Measurements from ENCODE around the gene ACOXL. TPM values are rescaled to one million over a fixed set of nuclear protein-coding genes. Genes with fewer than 3 reads are reported as not detected.

The ACOXL gene
- total and polyA plus RNA-seq, 2 of the 8 experiments (the other 6 are each of a cell fraction or from before 2014, with no cell fraction given) = 11.4 to 20.6 TPM

DNA sequence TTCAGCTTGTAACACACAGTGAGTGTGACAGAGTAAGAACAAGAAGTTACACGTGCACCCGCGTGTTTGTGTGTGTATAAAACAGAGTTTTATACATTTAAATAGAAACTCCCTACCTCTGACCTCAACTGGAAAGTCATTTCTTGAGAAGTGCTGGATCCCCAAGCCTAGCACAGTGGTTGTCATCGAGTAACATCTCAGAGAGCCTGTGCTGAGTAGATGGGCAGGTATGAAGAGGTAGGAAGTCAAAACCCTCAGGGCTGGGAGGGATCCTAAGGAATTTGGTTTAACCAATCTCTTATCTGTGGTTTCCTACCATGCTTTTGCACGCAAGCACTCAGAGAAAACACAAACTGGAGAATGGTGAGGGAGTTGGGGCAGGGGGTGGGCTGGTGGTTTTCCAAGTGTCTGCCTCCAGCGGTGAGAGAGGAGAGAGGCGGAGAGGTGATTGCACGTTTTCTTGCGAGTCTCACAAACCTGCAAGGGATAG is 9.2 kb downstream of the ACOXL start:
- Histone ChIP-seq H4K5ac (ENCODE audit: insufficient read length, low read depth, low read length) (no peak overlapping the region), H3K4me3 (ENCODE audit: extremely low read depth in 1 of 4, insufficient read depth in 2 of 4, low read depth in 3 of 4, low read length in 4 of 4) (no peak overlapping the region), H3K9ac (replicated peaks in 1 of 4; ENCODE audit: extremely low read depth in 1 of 4, low read depth in 3 of 4, low read length in 3 of 4) (no peak overlapping the region), H2BK15ac (ENCODE audit: low read length) (0 out of 2 replicates have a peak overlapping the region, but pooled peaks have one; percentile 32), H2BK20ac (ENCODE audit: low read length) (no peak overlapping the region), H3K9me3 (ENCODE audit: insufficient read depth in 2 of 2, low read depth in 1 of 2, low read length in 1 of 2) (no peaks in the 10 kb centered on the region), H3K56ac (replicated peaks; ENCODE audit: insufficient read length, low read depth, low read length) (no peak overlapping the region), H3K18ac (ENCODE audit: extremely low read depth, low read length) (no peak overlapping the region), H4K91ac (replicated peaks; ENCODE audit: insufficient read length, low read length) (no peak overlapping the region), H3K23me2 (ENCODE audit: low read depth, low read length) (no peaks in the 10 kb centered on the region), H4K8ac (ENCODE audit: extremely low read depth, insufficient read depth, low read length) (no peak overlapping the region), H2AFZ (ENCODE audit: low read length) (no peak overlapping the region), H3K4me1 (replicated peaks in 1 of 4; ENCODE audit: control insufficient read depth in 3 of 4, insufficient read depth in 4 of 4, low read length in 3 of 4) (peaks cover 4 to 28% (median 21%) of the 10 kb centered on the region in 4 experiments), H2BK12ac (ENCODE audit: low read depth, low read length) (peak overlapping the region; percentile 40), H4K20me1 (replicated peaks in 1 of 2; ENCODE audit: control insufficient read depth in 1 of 2, insufficient read depth in 2 of 2, low read length in 2 of 2) (peaks cover 0 to 8% of the 10 kb centered on the region in 2 experiments), H3K36me3 (ENCODE audit: control insufficient read depth in 2 of 4, insufficient read depth in 4 of 4, low read length in 3 of 4) (peaks cover 0 to 4% (median 0%) of the 10 kb centered on the region in 4 experiments; a peak in 2 of 8 replicates), H3K79me1 (ENCODE audit: low read depth, low read length) (peaks cover 2% of the 10 kb centered on the region), H3K14ac (ENCODE audit: insufficient read length) (no peak overlapping the region), H3K27me3 (replicated peaks in 1 of 4; ENCODE audit: control insufficient read depth in 3 of 4, extremely low read depth in 1 of 4, insufficient read depth in 3 of 4, low read length in 3 of 4) (no peaks in the 10 kb centered on the region), H2BK120ac (replicated peaks; ENCODE audit: low read depth, low read length) (no peak overlapping the region), H2AK5ac (ENCODE audit: low read depth, low read length) (no peak overlapping the region), H3K23ac (ENCODE audit: insufficient read length) (no peak overlapping the region), H3K4me2 (ENCODE audit: insufficient read depth in 1 of 2, low read depth in 2 of 2, low read length in 2 of 2) (peak overlapping the region in 1 of 2 experiments; percentile 33; a peak in 2 of 4 replicates), H3K27ac (ENCODE audit: low read depth, low read length) (no peak overlapping the region), H3K4ac (replicated peaks; ENCODE audit: insufficient read length, low read depth, low read length) (no peak overlapping the region), H3K79me2 (ENCODE audit: control insufficient read depth in 1 of 2, insufficient read depth in 2 of 2, low read length in 2 of 2) (peaks cover 6 to 91% of the 10 kb centered on the region in 2 experiments), H2BK5ac (ENCODE audit: low read depth, low read length) (0 out of 2 replicates have a peak overlapping the region, but pooled peaks have one; percentile 3)
- WGBS, 2 experiments (ENCODE audit: extremely low coverage in 1 of 2, insufficient coverage in 1 of 2, insufficient read length in 1 of 2, insufficient replicate concordance in 2 of 2, low coverage in 1 of 2, low lambda C conversion rate in 2 of 2, missing lambda C conversion rate in 1 of 2) = 72% methylated on average over 9 of the region's 9 CpGs; no CpG with 5 or more reads in 1 of the 2 experiments
- CTCF ChIA-PET (ENCODE audit: partially characterized antibody) = interaction anchor here (1.0 to 1.4 kb wide), 3 partner anchors 14 to 59 kb away, joined by 3 to 4 read pairs (median 3); no protein-coding TSS in a partner anchor
- FAIRE-seq (no peak), DNase-seq (ENCODE audit: low read depth in 1 of 2, low spot score in 2 of 2) (no peak)
- POLR2A ChIA-PET (ENCODE audit: partially characterized antibody) = interaction anchor here (1.4 to 2.0 kb wide), 3 partner anchors 9 to 63 kb away, joined by 4 to 6 read pairs (median 6); partner anchors contain the start of gene BUB1
- TF ChIP-seq RAD21 (IDR thresholded peaks at IDR 0.05 in 1 of 2, conservative IDR thresholded peaks at IDR 0.05 in 1 of 2; ENCODE audit: low read depth in 2 of 2, low read length in 2 of 2) = peak in 1 of 2 experiments; percentile 15; a peak in 1 of 4 replicates
- TF ChIP-seq, protein P1, sequence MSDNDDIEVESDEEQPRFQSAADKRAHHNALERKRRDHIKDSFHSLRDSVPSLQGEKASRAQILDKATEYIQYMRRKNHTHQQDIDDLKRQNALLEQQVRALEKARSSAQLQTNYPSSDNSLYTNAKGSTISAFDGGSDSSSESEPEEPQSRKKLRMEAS (IDR thresholded peaks at IDR 0.05) = no peak
- no peak for TF ChIP-seq SP1 (IDR thresholded peaks at IDR 0.05; ENCODE audit: low read depth, low read length)
- TF ChIP-seq, protein P2, sequence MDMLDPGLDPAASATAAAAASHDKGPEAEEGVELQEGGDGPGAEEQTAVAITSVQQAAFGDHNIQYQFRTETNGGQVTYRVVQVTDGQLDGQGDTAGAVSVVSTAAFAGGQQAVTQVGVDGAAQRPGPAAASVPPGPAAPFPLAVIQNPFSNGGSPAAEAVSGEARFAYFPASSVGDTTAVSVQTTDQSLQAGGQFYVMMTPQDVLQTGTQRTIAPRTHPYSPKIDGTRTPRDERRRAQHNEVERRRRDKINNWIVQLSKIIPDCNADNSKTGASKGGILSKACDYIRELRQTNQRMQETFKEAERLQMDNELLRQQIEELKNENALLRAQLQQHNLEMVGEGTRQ (IDR thresholded peaks at IDR 0.05; ENCODE audit: low read length) = no peak
- TF ChIP-seq, protein P3, sequence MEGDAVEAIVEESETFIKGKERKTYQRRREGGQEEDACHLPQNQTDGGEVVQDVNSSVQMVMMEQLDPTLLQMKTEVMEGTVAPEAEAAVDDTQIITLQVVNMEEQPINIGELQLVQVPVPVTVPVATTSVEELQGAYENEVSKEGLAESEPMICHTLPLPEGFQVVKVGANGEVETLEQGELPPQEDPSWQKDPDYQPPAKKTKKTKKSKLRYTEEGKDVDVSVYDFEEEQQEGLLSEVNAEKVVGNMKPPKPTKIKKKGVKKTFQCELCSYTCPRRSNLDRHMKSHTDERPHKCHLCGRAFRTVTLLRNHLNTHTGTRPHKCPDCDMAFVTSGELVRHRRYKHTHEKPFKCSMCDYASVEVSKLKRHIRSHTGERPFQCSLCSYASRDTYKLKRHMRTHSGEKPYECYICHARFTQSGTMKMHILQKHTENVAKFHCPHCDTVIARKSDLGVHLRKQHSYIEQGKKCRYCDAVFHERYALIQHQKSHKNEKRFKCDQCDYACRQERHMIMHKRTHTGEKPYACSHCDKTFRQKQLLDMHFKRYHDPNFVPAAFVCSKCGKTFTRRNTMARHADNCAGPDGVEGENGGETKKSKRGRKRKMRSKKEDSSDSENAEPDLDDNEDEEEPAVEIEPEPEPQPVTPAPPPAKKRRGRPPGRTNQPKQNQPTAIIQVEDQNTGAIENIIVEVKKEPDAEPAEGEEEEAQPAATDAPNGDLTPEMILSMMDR (IDR thresholded peaks at IDR 0.05; ENCODE audit: control extremely low read depth in 1 of 3, insufficient read depth in 1 of 3, low read depth in 1 of 3, low read length in 3 of 3) = peak in 2 of 3 experiments; percentile 39; a peak in 2 of 4 replicates
- TF ChIP-seq CHD1 (IDR thresholded peaks at IDR 0.05; ENCODE audit: low read depth, low read length) = no peak
- no peak for TF ChIP-seq POU5F1 (IDR thresholded peaks at IDR 0.05; ENCODE audit: low read depth, low read length)
- no peak for TF ChIP-seq SP2 (IDR thresholded peaks at IDR 0.05; ENCODE audit: low read length)
